Measurements from ENCODE around the gene MAG. TPM values are rescaled to one million over a fixed set of nuclear protein-coding genes. Genes with fewer than 3 reads are reported as not detected.

Gene MAG
- total and polyA plus RNA-seq, 2 donors (not counting 1 experiment from before 2014, with no cell fraction given) = 0.50 TPM; not detected in 1

DNA sequence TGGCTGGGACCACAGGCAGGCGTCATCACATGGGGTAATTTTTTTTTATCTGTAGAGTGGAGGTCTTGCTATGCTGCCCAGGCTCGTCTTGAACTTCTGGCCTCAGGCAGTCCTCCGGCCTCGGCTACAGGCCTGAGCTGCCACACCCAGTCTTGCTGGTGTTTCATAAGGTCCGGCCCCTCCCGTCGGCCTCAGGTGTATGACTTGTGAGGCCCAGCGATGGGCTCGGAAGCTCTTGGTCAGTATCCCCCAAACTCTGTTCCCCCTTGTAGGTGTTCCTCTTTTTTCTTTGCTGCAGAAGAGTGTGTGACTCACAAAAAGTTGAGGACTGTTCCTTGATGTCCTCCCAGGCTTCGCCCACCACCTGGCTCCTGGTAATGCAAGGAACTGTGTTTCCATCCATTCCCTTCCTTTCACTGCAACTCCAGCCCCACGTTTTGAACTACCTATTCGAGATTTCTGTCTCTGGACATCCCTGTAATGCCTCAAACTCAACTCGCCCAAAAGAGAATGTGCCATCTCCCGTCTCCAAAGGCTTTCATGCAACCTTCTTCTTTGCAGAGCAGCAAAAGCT is 18.2 kb upstream of the MAG start:
- no peak overlapping the region for H3K27ac ChIP-seq (ENCODE audit: insufficient read depth, low read length)
- H4K20me1 ChIP-seq (ENCODE audit: control insufficient read depth, extremely low read depth, insufficient read depth, low read length) = no peaks in the 10 kb centered on the region
- no peak overlapping the region for H3K4me3 ChIP-seq (replicated peaks in 1 of 4; ENCODE audit: control extremely low read depth in 1 of 4, insufficient read depth in 1 of 4, low read depth in 3 of 4, low read length in 4 of 4)
- H2AFZ ChIP-seq (ENCODE audit: low read length) = no peak overlapping the region
- no peaks in the 10 kb centered on the region for H3K27me3 ChIP-seq (ENCODE audit: control insufficient read depth, insufficient read depth, low read length)
- no peak for TF ChIP-seq CTCF (conservative IDR thresholded peaks at IDR 0.05 in 1 of 2, IDR thresholded peaks at IDR 0.05 in 1 of 2; ENCODE audit: low read depth in 1 of 2, low read length in 2 of 2)
- no peak for TF ChIP-seq EZH2 (IDR thresholded peaks at IDR 0.05; ENCODE audit: low read length, missing control alignments)
- H3K9ac ChIP-seq (ENCODE audit: insufficient read depth, low read length) = no peak overlapping the region
- no peaks in the 10 kb centered on the region for H3K4me1 ChIP-seq (ENCODE audit: control insufficient read depth, extremely low read depth, insufficient read depth, low read length)
- no peaks in the 10 kb centered on the region for H3K9me3 ChIP-seq (ENCODE audit: control insufficient read depth, insufficient read depth, low read depth, low read length)
- H3K36me3 ChIP-seq (ENCODE audit: control insufficient read depth, insufficient read depth, low read length) = peaks cover 16% of the 10 kb centered on the region
- H3K4me2 ChIP-seq (ENCODE audit: extremely low read depth, insufficient read depth, low read length) = no peak overlapping the region
- DNase-seq (ENCODE audit: low read depth in 2 of 2) = no peak
- H3K79me2 ChIP-seq (ENCODE audit: control insufficient read depth, insufficient read depth, low read length) = no peaks in the 10 kb centered on the region

- Histone ChIP-seq H3K9ac (ENCODE audit: insufficient read depth, low read length) (no peak overlapping the region), H3K27me3 (ENCODE audit: control insufficient read depth, insufficient read depth, low read length) (no peaks in the 10 kb centered on the region), H2AFZ (ENCODE audit: low read length) (no peak overlapping the region), H3K4me3 (replicated peaks in 1 of 4; ENCODE audit: control extremely low read depth in 1 of 4, insufficient read depth in 1 of 4, low read depth in 3 of 4, low read length in 4 of 4) (no peak overlapping the region), H3K4me2 (ENCODE audit: extremely low read depth, insufficient read depth, low read length) (no peak overlapping the region), H3K36me3 (ENCODE audit: control insufficient read depth, insufficient read depth, low read length) (peaks cover 20% of the 10 kb centered on the region), H3K9me3 (ENCODE audit: control insufficient read depth, insufficient read depth, low read depth, low read length) (no peaks in the 10 kb centered on the region), H3K79me2 (ENCODE audit: control insufficient read depth, insufficient read depth, low read length) (no peaks in the 10 kb centered on the region), H3K27ac (ENCODE audit: insufficient read depth, low read length) (no peak overlapping the region), H3K4me1 (ENCODE audit: control insufficient read depth, extremely low read depth, insufficient read depth, low read length) (no peaks in the 10 kb centered on the region), H4K20me1 (ENCODE audit: control insufficient read depth, extremely low read depth, insufficient read depth, low read length) (no peaks in the 10 kb centered on the region)
- TF ChIP-seq CTCF (conservative IDR thresholded peaks at IDR 0.05 in 1 of 2, IDR thresholded peaks at IDR 0.05 in 1 of 2; ENCODE audit: low read depth in 1 of 2, low read length in 2 of 2) (no peak), EZH2 (IDR thresholded peaks at IDR 0.05; ENCODE audit: low read length, missing control alignments) (no peak)
- no peak for DNase-seq (ENCODE audit: low read depth in 2 of 2)
Measured at GRCh38 chr19:35274323-35274722, 17.6 kb upstream of the MAG start.

DNA sequence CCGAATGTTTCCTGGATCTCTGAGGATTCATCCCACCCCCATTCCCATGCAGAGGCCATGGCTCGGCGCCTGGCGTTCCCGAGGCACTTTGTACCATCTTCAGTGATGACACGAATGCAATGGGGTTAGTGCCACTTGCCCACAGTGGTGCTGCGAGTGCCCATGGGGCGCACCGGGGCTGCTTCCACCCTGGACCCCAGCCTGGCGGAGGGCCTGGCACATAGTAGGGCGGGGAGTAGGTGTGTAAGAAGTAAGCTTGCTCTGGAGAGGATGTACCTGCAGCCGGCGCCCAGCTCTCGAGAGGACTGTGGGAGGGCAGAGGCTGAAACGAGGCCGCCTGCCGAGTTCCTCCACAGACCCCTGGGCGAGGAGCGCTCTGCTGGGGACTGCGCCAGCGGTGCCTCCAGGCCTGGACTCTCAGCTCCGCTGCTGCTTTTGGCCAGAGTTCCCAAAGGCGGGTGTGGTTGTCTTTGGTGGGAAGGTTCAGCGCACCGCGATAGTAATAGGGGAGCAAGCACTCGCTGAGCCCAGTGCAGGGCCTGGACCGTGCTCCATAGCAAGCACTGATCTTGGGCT is 15.2 kb upstream of the MAG start:
- no peaks in the 10 kb centered on the region for H3K9me3 ChIP-seq (ENCODE audit: control insufficient read depth, insufficient read depth, low read depth, low read length)
- TF ChIP-seq CTCF (conservative IDR thresholded peaks at IDR 0.05 in 1 of 2, IDR thresholded peaks at IDR 0.05 in 1 of 2; ENCODE audit: low read depth in 1 of 2, low read length in 2 of 2) (no peak), EZH2 (IDR thresholded peaks at IDR 0.05; ENCODE audit: low read length, missing control alignments) (no peak)
- no peak overlapping the region for H3K4me3 ChIP-seq (replicated peaks in 1 of 4; ENCODE audit: control extremely low read depth in 1 of 4, insufficient read depth in 1 of 4, low read depth in 3 of 4, low read length in 4 of 4)
- no peaks in the 10 kb centered on the region for H3K27me3 ChIP-seq (ENCODE audit: control insufficient read depth, insufficient read depth, low read length)
- no peak overlapping the region for H2AFZ ChIP-seq (ENCODE audit: low read length)
- no peak overlapping the region for H3K27ac ChIP-seq (ENCODE audit: insufficient read depth, low read length)
- no peaks in the 10 kb centered on the region for H3K4me1 ChIP-seq (ENCODE audit: control insufficient read depth, extremely low read depth, insufficient read depth, low read length)
- H3K36me3 ChIP-seq (ENCODE audit: control insufficient read depth, insufficient read depth, low read length) = peaks cover 11% of the 10 kb centered on the region
- no peak overlapping the region for H3K4me2 ChIP-seq (ENCODE audit: extremely low read depth, insufficient read depth, low read length)
- DNase-seq (ENCODE audit: low read depth in 2 of 2) = no peak
- H4K20me1 ChIP-seq (ENCODE audit: control insufficient read depth, extremely low read depth, insufficient read depth, low read length) = no peaks in the 10 kb centered on the region
- no peak overlapping the region for H3K9ac ChIP-seq (ENCODE audit: insufficient read depth, low read length)
- H3K79me2 ChIP-seq (ENCODE audit: control insufficient read depth, insufficient read depth, low read length) = no peaks in the 10 kb centered on the region

Data from fibroblast of lung (primary cell).